Activated T-helper 2 cell treated with anti-CD3 and anti-CD28 coated beads, Interferon-gamma antibody, Interleukin-2, Interleukin-4, amounts not matched to agents 10 μg/mL and 5 μg/mL and 100 μg/mL, durations not matched to agents 14 hours and 24 hours and 36 hours (primary cell): Measurements from ENCODE around the gene CCDC88C. TPM values are rescaled to one million over a fixed set of nuclear protein-coding genes. Genes with fewer than 3 reads are reported as not detected.

Source experiments
- DNase-seq: peaks from one replicate; pipeline ENCODE4 v3.0.0; 2021; ENCODE audit warnings: low spot score
- H3K27ac Mint-ChIP-seq: one replicate; pipeline ENCODE4 v1.8.0; 2021; ENCODE audit warnings: mixed read lengths
- H3K27me3 Mint-ChIP-seq: one replicate; pipeline ENCODE4 v1.8.0; 2021; ENCODE audit warnings: low read depth, mixed read lengths
- H3K36me3 Mint-ChIP-seq: one replicate; pipeline ENCODE4 v1.8.0; 2021; ENCODE audit warnings: low read depth, mixed read lengths
- H3K4me1 Mint-ChIP-seq: one replicate; pipeline ENCODE4 v1.8.0; 2021; ENCODE audit warnings: low read depth, mixed read lengths
- H3K4me3 Mint-ChIP-seq: one replicate; pipeline ENCODE4 v1.8.0; 2021; ENCODE audit warnings: low read depth, mild to moderate bottlenecking, moderate library complexity, mixed read lengths
- H3K9me3 Mint-ChIP-seq: one replicate; pipeline ENCODE4 v1.8.0; 2021; ENCODE audit warnings: mixed read lengths
- intact Hi-C: fragments of 100-400 bp; cut with micrococcal nuclease; formaldehyde crosslinking; loops from one replicate; pipeline ENCODE4 v1.15.1; 2023
- total RNA-seq: library from RNA; stranded (reverse); gene quantifications from 2 replicates; pipeline ENCODE4 v1.2.3, GENCODE V29; 2022

Gene CCDC88C
- total RNA-seq, 1 donor from 2014 or later: 95.3 TPM

GRCh38 chr14:91335191-91336092 is 82.2 kb downstream of the CCDC88C start:
- Mint-ChIP-seq H3K9me3 (no peaks in the 10 kb centered on the region), H3K27me3 (no peaks in the 10 kb centered on the region), H3K36me3 (peaks cover 64% of the 10 kb centered on the region), H3K27ac (no peak overlapping the region), H3K4me3 (no peak overlapping the region), H3K4me1 (peaks cover 22% of the 10 kb centered on the region)
- no peak for DNase-seq
- intact Hi-C loops: no loop called here

- DNase-seq: no peak
- intact Hi-C loops: no loop called here
- no peaks in the 10 kb centered on the region for H3K9me3 Mint-ChIP-seq
- H3K4me1 Mint-ChIP-seq: peaks cover 32% of the 10 kb centered on the region
- no peaks in the 10 kb centered on the region for H3K27me3 Mint-ChIP-seq
- no peak overlapping the region for H3K4me3 Mint-ChIP-seq
- H3K36me3 Mint-ChIP-seq: peaks cover 55% of the 10 kb centered on the region
- H3K27ac Mint-ChIP-seq: no peak overlapping the region
Measured at GRCh38 chr14:91333650-91334039, 84.0 kb downstream of the CCDC88C start.

GRCh38 chr14:91332986-91333649 is 84.5 kb downstream of the CCDC88C start:
- no peak overlapping the region for H3K4me3 Mint-ChIP-seq
- H3K9me3 Mint-ChIP-seq: no peaks in the 10 kb centered on the region
- H3K4me1 Mint-ChIP-seq: peaks cover 32% of the 10 kb centered on the region
- no peak overlapping the region for H3K27ac Mint-ChIP-seq
- DNase-seq: no peak
- H3K27me3 Mint-ChIP-seq: no peaks in the 10 kb centered on the region
- peaks cover 57% of the 10 kb centered on the region for H3K36me3 Mint-ChIP-seq
- intact Hi-C loops: no loop called here

- no peak for DNase-seq
- H3K9me3 Mint-ChIP-seq: no peaks in the 10 kb centered on the region
- no peak overlapping the region for H3K4me3 Mint-ChIP-seq
- H3K36me3 Mint-ChIP-seq: peaks cover 63% of the 10 kb centered on the region
- H3K27me3 Mint-ChIP-seq: no peaks in the 10 kb centered on the region
- H3K27ac Mint-ChIP-seq: peak overlapping the region; percentile 67
- H3K4me1 Mint-ChIP-seq: peaks cover 34% of the 10 kb centered on the region
- intact Hi-C loops: no loop called here
Measured at GRCh38 chr14:91332171-91332985, 85.2 kb downstream of the CCDC88C start.

GRCh38 chr14:91331721-91332120 is 85.9 kb downstream of the CCDC88C start:
- Mint-ChIP-seq H3K9me3 (no peaks in the 10 kb centered on the region), H3K4me3 (no peak overlapping the region), H3K27ac (peak overlapping the region; percentile 84), H3K4me1 (peaks cover 40% of the 10 kb centered on the region), H3K27me3 (no peaks in the 10 kb centered on the region), H3K36me3 (peaks cover 70% of the 10 kb centered on the region)
- intact Hi-C loops: no loop called here
- no peak for DNase-seq

- Mint-ChIP-seq H3K27ac (peak overlapping the region; percentile 84), H3K27me3 (no peaks in the 10 kb centered on the region), H3K4me1 (peaks cover 46% of the 10 kb centered on the region), H3K4me3 (no peak overlapping the region), H3K36me3 (peaks cover 73% of the 10 kb centered on the region), H3K9me3 (no peaks in the 10 kb centered on the region)
- DNase-seq: no peak
- intact Hi-C loops: no loop called here
Measured at GRCh38 chr14:91330856-91331255, 86.8 kb downstream of the CCDC88C start.

- H3K4me3 Mint-ChIP-seq: no peak overlapping the region
- peaks cover 51% of the 10 kb centered on the region for H3K4me1 Mint-ChIP-seq
- peaks cover 73% of the 10 kb centered on the region for H3K36me3 Mint-ChIP-seq
- no peaks in the 10 kb centered on the region for H3K9me3 Mint-ChIP-seq
- DNase-seq: no peak
- no peaks in the 10 kb centered on the region for H3K27me3 Mint-ChIP-seq
- H3K27ac Mint-ChIP-seq: peak overlapping the region; percentile 84
- intact Hi-C loops: no loop called here
Measured at GRCh38 chr14:91330096-91330696, 87.4 kb downstream of the CCDC88C start.

GRCh38 chr14:91329486-91330014 is 88.1 kb downstream of the CCDC88C start:
- Mint-ChIP-seq H3K4me3 (no peak overlapping the region), H3K4me1 (peaks cover 58% of the 10 kb centered on the region), H3K9me3 (no peaks in the 10 kb centered on the region), H3K36me3 (peaks cover 74% of the 10 kb centered on the region), H3K27me3 (no peaks in the 10 kb centered on the region), H3K27ac (peak overlapping the region; percentile 84)
- no peak for DNase-seq
- intact Hi-C loops: no loop called here

- Mint-ChIP-seq H3K9me3 (no peaks in the 10 kb centered on the region), H3K36me3 (peaks cover 77% of the 10 kb centered on the region), H3K27me3 (no peaks in the 10 kb centered on the region), H3K4me3 (no peak overlapping the region), H3K4me1 (peaks cover 69% of the 10 kb centered on the region), H3K27ac (no peak overlapping the region)
- intact Hi-C loops: no loop called here
- DNase-seq: no peak
Measured at GRCh38 chr14:91328313-91329050, 89.1 kb downstream of the CCDC88C start.

GRCh38 chr14:91327661-91328312 is 89.8 kb downstream of the CCDC88C start:
- peak overlapping the region; percentile 64 for H3K27ac Mint-ChIP-seq
- DNase-seq: no peak
- no peak overlapping the region for H3K4me3 Mint-ChIP-seq
- intact Hi-C loops: no loop called here
- peaks cover 72% of the 10 kb centered on the region for H3K4me1 Mint-ChIP-seq
- H3K27me3 Mint-ChIP-seq: no peaks in the 10 kb centered on the region
- H3K36me3 Mint-ChIP-seq: peaks cover 79% of the 10 kb centered on the region
- H3K9me3 Mint-ChIP-seq: no peaks in the 10 kb centered on the region

- intact Hi-C loops: no loop called here
- Mint-ChIP-seq H3K4me3 (no peak overlapping the region), H3K4me1 (peaks cover 67% of the 10 kb centered on the region)
Measured at GRCh38 chr14:91327250-91327595, 90.4 kb downstream of the CCDC88C start.

More at GRCh38 chr14:91327250-91327595, 90.4 kb downstream of the CCDC88C start:
- no peaks in the 10 kb centered on the region for H3K9me3 Mint-ChIP-seq
- H3K27ac Mint-ChIP-seq: peak overlapping the region; percentile 44
- no peaks in the 10 kb centered on the region for H3K27me3 Mint-ChIP-seq
- H3K36me3 Mint-ChIP-seq: peaks cover 78% of the 10 kb centered on the region
- no peak for DNase-seq
